GM12878 (cell line): ENCODE data around the gene ABCA3. TPM values are rescaled to one million over a fixed set of nuclear protein-coding genes. Genes with fewer than 3 reads are reported as not detected.

ENCODE experiments used
- ATAC-seq: fragments of 200-7000 bp; cut with Tn5 transposase; 3 replicates; pipeline ENCODE4 v1.9.1; 2020; ENCODE audit warnings: mild to moderate bottlenecking, moderate library complexity
- BruUV-seq: library from RNA; stranded (reverse); fragments of 400-500 nt; replicated peaks from 2 replicates; lab custom pipeline; 2021; lab: Mats Ljungman, UMichigan
- CTCF ChIA-PET: fragments of 300-600 bp; sonication (Branson Sonifier 250); formaldehyde crosslinking; extraction: SDS; loops from one replicate; lab custom pipeline; 2021; ENCODE audit warnings: inconsistent platforms; lab: Yijun Ruan, JAX
- POLR2A ChIA-PET: fragments of 350-600 bp; formaldehyde crosslinking; extraction: SDS; loops from one replicate; lab custom pipeline; 2021; ENCODE audit warnings: inconsistent platforms; lab: Charles Lee
- RAD21 ChIA-PET: fragments of 300-600 bp; sonication (Branson Sonifier 250); formaldehyde crosslinking; loops from one replicate; lab custom pipeline; 2023; ENCODE audit warnings: antibody characterized with exemption; ENCODE audit not compliant: unreplicated experiment; lab: Charles Lee
- SMC1A ChIA-PET: fragments of 300-600 bp; sonication (Branson Sonifier 250); formaldehyde crosslinking; loops from one replicate; lab custom pipeline; 2023; ENCODE audit not compliant: unreplicated experiment, uncharacterized antibody; lab: Charles Lee
- DNase-seq: peaks from one replicate; pipeline ENCODE4 v3.0.0-alpha.2; 2011; ENCODE audit warnings: low read depth, low spot score
- FAIRE-seq: peaks from 3 replicates; lab custom pipeline; 2011; peaks lifted over from hg19 to GRCh38; lab: Jason Lieb, UNC
- H2AFZ ChIP-seq: 2 replicates; pipeline ENCODE4 v1.6.0; 2011; ENCODE audit warnings: low read depth, low read length, control low read depth; ENCODE audit not compliant: control insufficient read depth
- H3K27ac ChIP-seq: 2 replicates; pipeline ENCODE4 v1.5.1; 2011; ENCODE audit warnings: control low read depth; ENCODE audit not compliant: control insufficient read depth, insufficient read depth
- H3K27me3 ChIP-seq, 2 experiments: replicated peaks in 1 of 2; 2 replicates each; pipeline versions ENCODE4 v1.6.0 to v1.6.1; 2011; ENCODE audit warnings: low read length in 1 of 2; ENCODE audit not compliant: control insufficient read depth in 2 of 2, insufficient read depth in 2 of 2
- H3K36me3 ChIP-seq, 2 experiments: 2 replicates each; pipeline ENCODE4 v1.5.1; 2011; ENCODE audit warnings: low read length in 1 of 2; ENCODE audit not compliant: control insufficient read depth in 2 of 2, insufficient read depth in 2 of 2
- H3K4me1 ChIP-seq: 2 replicates; pipeline ENCODE4 v1.6.1; 2011; ENCODE audit warnings: mild to moderate bottlenecking, low read length, moderate library complexity, mixed read lengths; ENCODE audit not compliant: control insufficient read depth, insufficient read depth
- H3K4me2 ChIP-seq: 2 replicates; pipeline ENCODE4 v1.6.0; 2011; ENCODE audit warnings: control low read depth; ENCODE audit not compliant: control insufficient read depth, insufficient read depth
- H3K4me3 ChIP-seq: fragments of 200-600 bp; sonication (generic); 2 replicates; pipeline ENCODE4 v1.5.1; 2016
- H3K79me2 ChIP-seq: 2 replicates; pipeline ENCODE4 v1.6.0; 2011; ENCODE audit warnings: low read length; ENCODE audit not compliant: control insufficient read depth, insufficient read depth
- H3K9ac ChIP-seq: 2 replicates; pipeline ENCODE4 v1.8.0; 2011; ENCODE audit warnings: low read length, control low read depth, mixed read lengths; ENCODE audit not compliant: control insufficient read depth, insufficient read depth
- H3K9me3 ChIP-seq: replicated peaks from 3 replicates; pipeline ENCODE4 v1.5.1; 2011; ENCODE audit warnings: mild to moderate bottlenecking, low read length; ENCODE audit not compliant: control insufficient read depth, insufficient read depth
- H4K20me1 ChIP-seq: 2 replicates; pipeline ENCODE4 v1.6.0; 2011; ENCODE audit not compliant: control insufficient read depth, insufficient read depth
- BCL11A ChIP-seq: IDR thresholded peaks from 2 replicates; pipeline ENCODE4 v1.6.1; 2011; ENCODE audit warnings: low read depth, low read length
- BRCA1 ChIP-seq: IDR thresholded peaks from 2 replicates; pipeline ENCODE4 v1.6.1; 2011; ENCODE audit warnings: low read depth, low read length, improper control_type of control experiment
- CBX3 ChIP-seq: fragments of 200-600 bp; sonication (generic); IDR thresholded peaks from 2 replicates; pipeline ENCODE4 v1.6.1; 2016; ENCODE audit warnings: low read depth, borderline replicate concordance
- CREB1 ChIP-seq: IDR thresholded peaks from 2 replicates; pipeline ENCODE4 v1.6.1; 2012; ENCODE audit warnings: low read depth, mild to moderate bottlenecking, inconsistent platforms
- CREM ChIP-seq: IDR thresholded peaks from 2 replicates; pipeline ENCODE4 v1.6.1; 2014; ENCODE audit warnings: antibody characterized with exemption, low read depth
- DPF2 ChIP-seq: fragments of 450-650 bp; IDR thresholded peaks from 2 replicates; pipeline ENCODE4 v1.6.1; 2017; ENCODE audit warnings: mild to moderate bottlenecking
- EED ChIP-seq: sonication (generic); IDR thresholded peaks from 2 replicates; pipeline ENCODE4 v1.6.1; 2016; ENCODE audit warnings: antibody characterized with exemption, low read depth
- EP300 ChIP-seq, 2 experiments: fragments of 150-350 bp in 1 of 2; IDR thresholded peaks; 2 replicates each; pipeline ENCODE4 v1.6.1; 2011 to 2012; ENCODE audit warnings: low read depth in 2 of 2, low read length in 2 of 2, borderline replicate concordance in 1 of 2, improper control_type of control experiment in 1 of 2, inconsistent platforms in 1 of 2; ENCODE audit not compliant: control insufficient read depth in 1 of 2
- GABPA ChIP-seq: IDR thresholded peaks from 2 replicates; pipeline ENCODE4 v1.6.1; 2014; ENCODE audit warnings: antibody characterized with exemption, low read depth, mild to moderate bottlenecking, inconsistent platforms
- HSF1 ChIP-seq: fragments of 150-350 bp; IDR thresholded peaks from 2 replicates; pipeline ENCODE4 v1.6.1; 2014; ENCODE audit warnings: mild to moderate bottlenecking, low read depth, low read length
- IKZF2 ChIP-seq, 2 experiments: fragments of 450-650 bp; IDR thresholded peaks; 2 replicates each; pipeline ENCODE4 v1.6.1; 2017; ENCODE audit warnings: mild to moderate bottlenecking in 2 of 2, moderate library complexity in 2 of 2
- IRF4 ChIP-seq: IDR thresholded peaks from 2 replicates; pipeline ENCODE4 v1.6.1; 2011; ENCODE audit warnings: low read depth, low read length
- JUNB ChIP-seq: IDR thresholded peaks from 2 replicates; pipeline ENCODE4 v1.6.1; 2016; ENCODE audit warnings: antibody characterized with exemption, mild to moderate bottlenecking
- KAT2A ChIP-seq: conservative IDR thresholded peaks from 2 replicates; pipeline ENCODE4 v1.6.1; 2011; ENCODE audit warnings: low read depth, low read length; ENCODE audit not compliant: control insufficient read depth
- KLF5 ChIP-seq: fragments of 450-650 bp; IDR thresholded peaks from 2 replicates; pipeline ENCODE4 v1.6.1; 2014; ENCODE audit warnings: mild to moderate bottlenecking; ENCODE audit not compliant: partially characterized antibody
- LARP7 ChIP-seq: fragments of 450-650 bp; IDR thresholded peaks from 2 replicates; pipeline ENCODE4 v1.6.1; 2017; ENCODE audit warnings: mild to moderate bottlenecking
- MTA2 ChIP-seq: fragments of 450-650 bp; IDR thresholded peaks from 2 replicates; pipeline ENCODE4 v1.6.1; 2016; ENCODE audit warnings: low read depth, mild to moderate bottlenecking, moderate library complexity
- POLR2AphosphoS5 ChIP-seq: IDR thresholded peaks from 2 replicates; pipeline ENCODE4 v1.6.1; 2011; ENCODE audit warnings: mild to moderate bottlenecking, low read length, inconsistent platforms
- RAD21 ChIP-seq: IDR thresholded peaks from 2 replicates; pipeline ENCODE4 v1.6.1; 2011; ENCODE audit warnings: mild to moderate bottlenecking, low read depth, low read length, moderate library complexity; ENCODE audit not compliant: insufficient read depth
- TARDBP ChIP-seq: IDR thresholded peaks from 2 replicates; pipeline ENCODE4 v1.6.1; 2016; ENCODE audit warnings: borderline replicate concordance
- TCF7 ChIP-seq: IDR thresholded peaks from 2 replicates; pipeline ENCODE4 v1.6.1; 2014; ENCODE audit warnings: antibody characterized with exemption, borderline replicate concordance
- YBX1 ChIP-seq: fragments of 450-650 bp; IDR thresholded peaks from 2 replicates; pipeline ENCODE4 v1.6.1; 2016; ENCODE audit warnings: antibody characterized with exemption
- ZNF207 ChIP-seq: fragments of 450-650 bp; IDR thresholded peaks from 2 replicates; pipeline ENCODE4 v1.6.1; 2014; ENCODE audit warnings: antibody characterized with exemption, mild to moderate bottlenecking, borderline replicate concordance
- ZNF217 ChIP-seq: fragments of 450-650 bp; IDR thresholded peaks from 2 replicates; pipeline ENCODE4 v1.6.1; 2017; ENCODE audit warnings: antibody characterized with exemption, mild to moderate bottlenecking
- WGBS: methylation state at CpG from one replicate; pipeline ENCODE4 v1.1.6; 2016; ENCODE audit warnings: low lambda C conversion rate; ENCODE audit not compliant: insufficient replicate concordance, insufficient coverage; ENCODE audit errors: missing lambda C conversion rate; 5-methylcytosine and 5-hydroxymethylcytosine counted together
- in situ Hi-C: fragments of 300-500 bp; cut with MboI; formaldehyde crosslinking; loops from 9 replicates; pipeline ENCODE4 v1.14.3; 2018; ENCODE audit warnings: mixed read lengths
- intact Hi-C: fragments of 100-400 bp; cut with micrococcal nuclease; formaldehyde crosslinking; loops from one replicate; pipeline ENCODE4 v1.14.2; 2022; ENCODE audit not compliant: unreplicated experiment
- polyA plus RNA-seq, 11 experiments: library from polyadenylated mRNA; depleted of rRNA in 4 of 11; unstranded in 6 of 11; stranded (reverse) in 5 of 11; fragments of >200 nt; fragmentation: Nextera tagmentation in 4 of 11; fragmentation: Illumina TruSeq in 1 of 11; extraction: Ambion mirVana in 4 of 11; extraction: Trizol in 1 of 11; gene quantifications; 1 replicate in 1 of 11; 2 replicates in 10 of 11; pipeline versions ENCODE4 v1.2.1 to v1.2.3, GENCODE V29; 2011 to 2016; ENCODE audit warnings: inconsistent platforms in 2 of 11, missing spikeins in 2 of 11, low read depth in 1 of 11
- total RNA-seq, 4 experiments: library from RNA; depleted of rRNA in 3 of 4; stranded (reverse); fragments of >200 nt in 3 of 4; fragmentation: Illumina TruSeq in 1 of 4; extraction: Trizol in 1 of 4; gene quantifications; 2 replicates each; pipeline versions ENCODE4 v1.2.1 to v1.2.3, GENCODE V29; 2013 to 2021
- TF ChIP-seq, protein P1 (sequence below): IDR thresholded peaks from 2 replicates; pipeline ENCODE4 v1.6.1; 2011; ENCODE audit warnings: low read depth, low read length, improper control_type of control experiment, borderline replicate concordance

Gene ABCA3
- total and polyA plus RNA-seq, 10 of the 15 experiments (the other 5 are each of a cell fraction or from before 2014, with no cell fraction given): 0.71 to 17.6 (median 6.7) TPM

GRCh38 chr16:2366660-2367309 is 26.3 kb upstream of the ABCA3 start:
- Histone ChIP-seq H3K27me3 (no peaks in the 10 kb centered on the region), H3K79me2 (no peaks in the 10 kb centered on the region), H3K9ac (no peak overlapping the region), H3K4me2 (no peak overlapping the region; the same call in 1 of the 2 replicates), H3K27ac (peak overlapping the region; percentile 41), H3K36me3 (no peaks in the 10 kb centered on the region), H2AFZ (no peak overlapping the region; the same call in 1 of the 2 replicates), H3K4me3 (no peak overlapping the region), H4K20me1 (no peaks in the 10 kb centered on the region), H3K9me3 (no peaks in the 10 kb centered on the region), H3K4me1 (peaks cover 26% of the 10 kb centered on the region)
- POLR2A ChIA-PET: interaction anchor here (0.6 kb wide), 1 partner anchor 10 kb away, joined by 3 read pairs; no protein-coding TSS in a partner anchor
- in situ Hi-C loops: no loop called here
- ATAC-seq (peak; percentile 90), DNase-seq (peak; percentile 55), FAIRE-seq (no peak)
- no TSS peak for BruUV-seq
- RAD21 ChIA-PET: interaction anchor here (1.0 kb wide), 1 partner anchor 9 kb away, joined by 3 read pairs; no protein-coding TSS in a partner anchor
- SMC1A ChIA-PET: interaction anchor here (1.3 to 1.4 kb wide), 2 partner anchors 9 to 24 kb away, joined by 3 to 5 read pairs; no protein-coding TSS in a partner anchor
- CTCF ChIA-PET: interaction anchor here (0.9 kb wide), 1 partner anchor 15 kb away, joined by 3 read pairs; no protein-coding TSS in a partner anchor
- intact Hi-C loops: no loop called here
- 4% methylated on average over 13 of the region's 13 CpGs for WGBS
- TF ChIP-seq POLR2AphosphoS5: no peak
- TF ChIP-seq TCF7: no peak
- TF ChIP-seq CREM: 0 out of 2 replicates have a peak, but pooled peaks have one; percentile 11
- TF ChIP-seq GABPA: no peak
- no peak for TF ChIP-seq RAD21
- peak; percentile 87 for TF ChIP-seq ZNF217
- no peak for TF ChIP-seq BRCA1
- TF ChIP-seq YBX1: no peak
- peak; percentile 57; the same call in 1 of the 2 replicates for TF ChIP-seq BCL11A
- peak; percentile 43 to 52; a peak in 2 of 4 replicates for TF ChIP-seq IKZF2 (IDR thresholded peaks at IDR 0.05)
- no peak for TF ChIP-seq LARP7
- no peak for TF ChIP-seq HSF1
- no peak for TF ChIP-seq CBX3
- TF ChIP-seq TARDBP: no peak
- TF ChIP-seq DPF2: peak; percentile 32; the same call in 1 of the 2 replicates
- TF ChIP-seq ZNF207: no peak
- TF ChIP-seq KAT2A: no peak
- TF ChIP-seq EP300 (IDR thresholded peaks at IDR 0.05; ENCODE audit: borderline replicate concordance in 1 of 2, control insufficient read depth in 1 of 2, low read depth in 2 of 2, low read length in 2 of 2): peak in 1 of 2 experiments; percentile 76; a peak in 1 of 4 replicates
- no peak for TF ChIP-seq MTA2
- peak; percentile 54 for TF ChIP-seq EED
- TF ChIP-seq IRF4: 0 out of 2 replicates have a peak, but pooled peaks have one; percentile 2
- TF ChIP-seq CREB1: no peak
- 0 out of 2 replicates have a peak, but pooled peaks have one; percentile 12 for TF ChIP-seq JUNB
- TF ChIP-seq, protein P1, sequence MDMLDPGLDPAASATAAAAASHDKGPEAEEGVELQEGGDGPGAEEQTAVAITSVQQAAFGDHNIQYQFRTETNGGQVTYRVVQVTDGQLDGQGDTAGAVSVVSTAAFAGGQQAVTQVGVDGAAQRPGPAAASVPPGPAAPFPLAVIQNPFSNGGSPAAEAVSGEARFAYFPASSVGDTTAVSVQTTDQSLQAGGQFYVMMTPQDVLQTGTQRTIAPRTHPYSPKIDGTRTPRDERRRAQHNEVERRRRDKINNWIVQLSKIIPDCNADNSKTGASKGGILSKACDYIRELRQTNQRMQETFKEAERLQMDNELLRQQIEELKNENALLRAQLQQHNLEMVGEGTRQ: no peak
- no peak for TF ChIP-seq KLF5
